Measurements from ENCODE around the gene GMEB2.

GMEB2 gene

GRCh38 chr20:63565021-63565698 is 61.7 kb downstream of the GMEB2 start:
- Histone ChIP-seq H2AFZ (ENCODE audit: low read length) (no peak overlapping the region), H2AK5ac (ENCODE audit: low read depth, low read length) (no peak overlapping the region), H2BK120ac (ENCODE audit: low read depth, low read length) (no peak overlapping the region), H2BK15ac (ENCODE audit: low read length) (no peak overlapping the region), H2BK5ac (ENCODE audit: low read length) (peak overlapping the region; percentile 24), H3K27ac (replicated peaks; ENCODE audit: low read length) (no peak overlapping the region), H3K4me3 (ENCODE audit: low read length in 2 of 2) (no peak overlapping the region), H3K14ac (ENCODE audit: low read length) (no peak overlapping the region), H3K79me1 (ENCODE audit: low read depth, low read length) (peaks cover 1% of the 10 kb centered on the region), H3K4ac (ENCODE audit: low read length) (no peak overlapping the region), H4K91ac (ENCODE audit: low read depth, low read length, poor library complexity) (no peak overlapping the region), H3K4me1 (ENCODE audit: control insufficient read depth in 2 of 2, insufficient read depth in 1 of 2, low read depth in 1 of 2, low read length in 2 of 2) (no peaks in the 10 kb centered on the region), H2BK12ac (ENCODE audit: low read length) (no peak overlapping the region), H3K9me3 (replicated peaks in 1 of 2; ENCODE audit: control insufficient read depth in 2 of 2, insufficient read depth in 1 of 2, low read depth in 1 of 2, low read length in 2 of 2) (no peaks in the 10 kb centered on the region), H3K36me3 (replicated peaks in 1 of 2; ENCODE audit: control insufficient read depth in 2 of 2, insufficient read depth in 2 of 2, low read length in 2 of 2) (no peaks in the 10 kb centered on the region), H3K27me3 (ENCODE audit: control insufficient read depth in 3 of 3, insufficient read depth in 3 of 3, low read depth in 1 of 3, low read length in 3 of 3) (no peaks in the 10 kb centered on the region), H4K8ac (ENCODE audit: low read depth, low read length) (no peak overlapping the region), H3K4me2 (ENCODE audit: insufficient read depth, low read length, poor library complexity, severe bottlenecking) (no peak overlapping the region), H3K18ac (ENCODE audit: low read length) (peak overlapping the region; percentile 17), H3K9ac (ENCODE audit: low read depth, low read length, poor library complexity) (peak overlapping the region; percentile 53), H3K23ac (ENCODE audit: low read depth, low read length, poor library complexity) (peak overlapping the region; percentile 85)
- WGBS, 2 donors (ENCODE audit: extremely low coverage in 2 of 2, insufficient read length in 2 of 2, insufficient replicate concordance in 1 of 2): no CpG with 5 or more reads among the region's 61 CpGs
- DNase-seq (ENCODE audit: low spot score): no peak

- no peak overlapping the region for H2BK15ac ChIP-seq (ENCODE audit: low read length)
- peak overlapping the region; percentile 73 for H2BK12ac ChIP-seq (ENCODE audit: low read length)
- no peak overlapping the region for H4K91ac ChIP-seq (ENCODE audit: low read depth, low read length, poor library complexity)
- H2AK5ac ChIP-seq (ENCODE audit: low read depth, low read length): no peak overlapping the region
- peak overlapping the region; percentile 82 for H4K8ac ChIP-seq (ENCODE audit: low read depth, low read length)
- H3K36me3 ChIP-seq (replicated peaks in 1 of 2; ENCODE audit: control insufficient read depth in 2 of 2, insufficient read depth in 2 of 2, low read length in 2 of 2): no peaks in the 10 kb centered on the region
- no peak overlapping the region for H2BK120ac ChIP-seq (ENCODE audit: low read depth, low read length)
- no peak overlapping the region for H3K4me2 ChIP-seq (ENCODE audit: insufficient read depth, low read length, poor library complexity, severe bottlenecking)
- no CpG with 5 or more reads among the region's 62 CpGs for WGBS, 2 donors (ENCODE audit: extremely low coverage in 2 of 2, insufficient read length in 2 of 2, insufficient replicate concordance in 1 of 2)
- H2AFZ ChIP-seq (ENCODE audit: low read length): no peak overlapping the region
- no peaks in the 10 kb centered on the region for H3K27me3 ChIP-seq (ENCODE audit: control insufficient read depth in 3 of 3, insufficient read depth in 3 of 3, low read depth in 1 of 3, low read length in 3 of 3)
- H3K9ac ChIP-seq (ENCODE audit: low read depth, low read length, poor library complexity): peak overlapping the region; percentile 60
- DNase-seq (ENCODE audit: low spot score): no peak
- H3K23ac ChIP-seq (ENCODE audit: low read depth, low read length, poor library complexity): peak overlapping the region; percentile 85
- H3K14ac ChIP-seq (ENCODE audit: low read length): peak overlapping the region; percentile 4
- no peak overlapping the region for H3K27ac ChIP-seq (replicated peaks; ENCODE audit: low read length)
- no peaks in the 10 kb centered on the region for H3K9me3 ChIP-seq (replicated peaks in 1 of 2; ENCODE audit: control insufficient read depth in 2 of 2, insufficient read depth in 1 of 2, low read depth in 1 of 2, low read length in 2 of 2)
- no peak overlapping the region for H3K4me3 ChIP-seq (ENCODE audit: low read length in 2 of 2)
- H3K18ac ChIP-seq (ENCODE audit: low read length): peak overlapping the region; percentile 11
- H3K79me1 ChIP-seq (ENCODE audit: low read depth, low read length): peaks cover 1% of the 10 kb centered on the region
- no peaks in the 10 kb centered on the region for H3K4me1 ChIP-seq (ENCODE audit: control insufficient read depth in 2 of 2, insufficient read depth in 1 of 2, low read depth in 1 of 2, low read length in 2 of 2)
- peak overlapping the region; percentile 66 for H2BK5ac ChIP-seq (ENCODE audit: low read length)
- no peak overlapping the region for H3K4ac ChIP-seq (ENCODE audit: low read length)
Measured at GRCh38 chr20:63564036-63564810, 62.7 kb downstream of the GMEB2 start.

- H3K36me3 ChIP-seq (replicated peaks in 1 of 2; ENCODE audit: control insufficient read depth in 2 of 2, insufficient read depth in 2 of 2, low read length in 2 of 2): no peaks in the 10 kb centered on the region
- H3K9me3 ChIP-seq (replicated peaks in 1 of 2; ENCODE audit: control insufficient read depth in 2 of 2, insufficient read depth in 1 of 2, low read depth in 1 of 2, low read length in 2 of 2): no peaks in the 10 kb centered on the region
- no peak overlapping the region for H4K91ac ChIP-seq (ENCODE audit: low read depth, low read length, poor library complexity)
- whole genome bisulfite sequencing, 2 donors (ENCODE audit: extremely low coverage in 2 of 2, insufficient read length in 2 of 2, insufficient replicate concordance in 1 of 2): no CpG with 5 or more reads among the region's 55 CpGs
- no peak overlapping the region for H3K4ac ChIP-seq (ENCODE audit: low read length)
- H2BK12ac ChIP-seq (ENCODE audit: low read length): no peak overlapping the region
- H3K9ac ChIP-seq (ENCODE audit: low read depth, low read length, poor library complexity): peak overlapping the region; percentile 60
- H3K4me2 ChIP-seq (ENCODE audit: insufficient read depth, low read length, poor library complexity, severe bottlenecking): no peak overlapping the region
- no peak overlapping the region for H2BK120ac ChIP-seq (ENCODE audit: low read depth, low read length)
- H3K27ac ChIP-seq (replicated peaks; ENCODE audit: low read length): no peak overlapping the region
- peaks cover 1% of the 10 kb centered on the region for H3K79me1 ChIP-seq (ENCODE audit: low read depth, low read length)
- H3K14ac ChIP-seq (ENCODE audit: low read length): no peak overlapping the region
- peak overlapping the region; percentile 28 for H2AK5ac ChIP-seq (ENCODE audit: low read depth, low read length)
- no peak overlapping the region for H2BK15ac ChIP-seq (ENCODE audit: low read length)
- H3K18ac ChIP-seq (ENCODE audit: low read length): no peak overlapping the region
- no peaks in the 10 kb centered on the region for H3K27me3 ChIP-seq (ENCODE audit: control insufficient read depth in 3 of 3, insufficient read depth in 3 of 3, low read depth in 1 of 3, low read length in 3 of 3)
- H3K4me1 ChIP-seq (ENCODE audit: control insufficient read depth in 2 of 2, insufficient read depth in 1 of 2, low read depth in 1 of 2, low read length in 2 of 2): no peaks in the 10 kb centered on the region
- no peak for DNase-seq (ENCODE audit: low spot score)
- H4K8ac ChIP-seq (ENCODE audit: low read depth, low read length): no peak overlapping the region
- peak overlapping the region; percentile 66 for H2BK5ac ChIP-seq (ENCODE audit: low read length)
- no peak overlapping the region for H2AFZ ChIP-seq (ENCODE audit: low read length)
- peak overlapping the region; percentile 55 for H3K23ac ChIP-seq (ENCODE audit: low read depth, low read length, poor library complexity)
- H3K4me3 ChIP-seq (ENCODE audit: low read length in 2 of 2): no peak overlapping the region
Measured at GRCh38 chr20:63563225-63563935, 63.5 kb downstream of the GMEB2 start.

All from neuronal stem cell (in vitro differentiated cells).